Measurements from ENCODE around the gene MAP3K9.

MAP3K9 gene

DNA sequence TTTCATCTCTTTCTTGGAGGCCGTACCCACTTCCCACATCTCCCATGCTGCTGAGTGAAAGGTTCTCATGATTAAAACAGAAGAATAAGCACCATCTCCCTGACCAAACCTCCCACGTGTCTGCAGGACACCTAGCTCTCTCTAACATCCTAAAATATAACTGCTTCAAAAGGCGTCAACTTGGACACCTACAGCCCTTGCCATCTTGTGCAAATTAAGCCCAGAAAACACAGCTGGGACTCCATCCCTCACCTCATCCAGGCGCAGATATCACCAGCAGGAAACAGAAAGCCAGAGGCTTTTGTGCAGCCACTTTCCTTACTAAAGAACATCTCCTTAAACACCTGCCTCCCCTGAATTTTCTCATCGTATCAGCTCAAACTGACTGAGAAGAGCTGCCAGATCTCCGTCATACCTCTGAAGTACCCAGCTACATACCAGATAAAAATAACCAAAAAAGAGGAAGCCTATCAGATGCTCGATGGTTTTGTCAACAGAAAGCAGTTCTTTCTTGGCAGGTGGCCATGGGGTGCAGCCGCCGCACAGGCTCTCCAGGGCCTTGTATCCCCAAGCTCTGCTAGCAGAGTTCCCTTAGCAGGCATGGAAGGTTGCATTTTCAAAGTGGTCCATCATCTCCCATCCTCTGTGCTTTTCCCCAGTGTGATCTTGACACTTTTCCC lies 28.8 kb downstream of the MAP3K9 start:
- no peak for DNase-seq

DNA sequence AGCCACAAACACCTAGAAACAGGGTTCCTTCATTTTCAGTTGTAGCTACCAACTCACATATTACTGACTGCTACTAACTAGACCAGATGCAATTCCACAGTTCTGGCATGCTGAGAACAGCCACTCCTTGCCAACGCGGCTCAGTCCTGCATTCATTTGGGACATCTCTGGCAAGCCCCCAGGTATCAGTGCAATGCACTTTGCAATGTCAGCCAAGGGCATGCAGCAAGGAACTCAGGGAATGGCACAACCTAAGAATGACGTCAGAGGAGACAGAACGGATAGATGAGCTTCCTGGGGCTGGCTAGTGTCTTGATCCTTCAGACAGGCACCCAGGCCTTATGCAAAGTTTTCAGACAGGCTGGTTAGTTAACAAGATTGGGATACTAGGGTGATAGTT lies 29.6 kb downstream of the MAP3K9 start:
- DNase-seq, result no peak

DNA sequence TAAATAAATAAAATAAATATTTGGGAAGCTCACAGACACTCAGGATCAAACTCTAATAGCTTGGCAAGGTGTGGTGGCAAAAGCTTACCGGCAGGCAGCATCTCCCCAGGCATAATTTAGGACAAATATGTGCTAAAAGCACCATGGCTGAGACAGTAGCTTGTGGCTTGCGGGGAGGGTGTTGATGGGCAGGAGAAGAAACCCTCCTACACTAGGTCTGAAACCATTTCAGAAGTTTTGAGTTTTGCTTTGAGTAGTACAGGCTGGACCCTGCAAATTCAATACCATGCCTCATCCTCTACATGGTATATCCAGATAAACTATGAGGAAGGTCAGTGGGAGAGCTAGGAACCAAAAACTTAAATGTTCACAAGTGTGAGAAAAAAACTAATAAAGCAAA lies 33.1 kb downstream of the MAP3K9 start:
- no peak for DNase-seq

DNA sequence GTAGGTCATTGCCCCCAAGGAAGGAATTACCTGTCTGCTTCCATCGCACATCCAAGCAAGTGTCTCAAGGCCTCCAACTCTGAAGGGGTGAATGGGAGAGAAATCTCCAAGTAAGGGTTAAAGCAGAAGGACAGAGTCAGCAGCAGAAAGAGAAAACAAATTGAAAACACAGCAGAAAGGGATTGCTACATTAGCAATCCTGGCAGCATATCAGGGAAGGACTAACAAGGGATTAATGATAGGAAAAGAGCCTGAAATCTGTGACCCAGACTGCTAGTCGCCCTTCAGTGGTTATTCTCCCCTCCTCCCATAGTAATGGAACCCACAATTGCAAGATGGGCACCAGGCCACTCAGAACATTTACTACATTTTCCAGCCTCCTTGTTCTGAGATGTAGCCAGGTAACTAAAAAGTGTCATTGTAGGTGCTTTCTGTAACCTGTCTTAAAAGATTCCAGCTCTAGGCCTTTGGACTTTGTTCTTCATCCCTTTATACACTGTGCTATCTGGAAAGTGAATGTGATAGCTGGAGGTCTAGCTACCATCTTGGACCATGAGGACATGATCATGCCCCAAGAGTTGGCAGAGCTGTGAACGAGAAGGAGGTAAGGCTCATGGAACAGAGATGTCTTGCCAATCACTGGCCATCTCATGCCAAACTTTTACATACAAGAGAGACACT lies 36.0 kb downstream of the MAP3K9 start:
- DNase-seq, result no peak

DNA sequence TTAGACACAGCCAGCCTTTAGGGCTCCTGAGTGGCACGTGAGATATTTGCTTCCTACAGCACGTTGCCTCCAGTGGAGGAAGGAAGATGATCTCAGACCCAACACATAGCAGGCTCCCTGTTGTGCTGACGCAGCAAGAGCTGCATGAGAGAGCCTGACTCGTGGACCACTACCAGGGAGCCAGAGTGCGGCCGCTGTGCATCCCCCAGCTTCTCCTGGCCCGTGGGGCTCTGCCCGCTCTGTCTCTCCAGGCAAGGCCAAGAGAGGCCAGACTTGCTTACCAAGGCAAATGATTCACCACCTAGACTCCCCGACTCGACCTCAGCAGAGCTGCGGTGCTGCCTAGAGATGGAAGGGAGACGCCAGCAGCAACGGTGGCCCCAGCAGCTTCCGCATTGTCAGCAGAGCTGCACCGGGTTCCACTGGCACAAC lies 37.5 kb downstream of the MAP3K9 start:
- DNase-seq, result no peak

DNA sequence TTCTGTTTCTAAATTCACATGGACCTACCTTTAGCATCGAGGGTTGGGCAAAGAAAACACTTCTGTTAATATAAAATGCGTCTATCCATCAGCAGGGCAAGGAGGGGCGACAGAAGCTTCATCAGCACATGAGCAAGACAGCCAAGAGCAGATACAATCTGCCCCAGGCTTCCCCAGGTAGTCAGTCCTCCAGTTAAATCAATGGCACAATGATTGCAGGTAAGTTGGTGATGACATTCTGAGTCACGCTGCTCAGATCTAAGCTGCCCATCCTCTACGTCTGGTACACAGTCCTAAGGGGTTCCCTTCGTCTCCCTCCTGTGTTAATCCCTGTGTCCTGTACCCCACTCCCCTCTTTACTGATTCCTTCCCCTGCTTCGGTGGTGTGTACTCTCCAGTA lies 38.8 kb downstream of the MAP3K9 start:
- DNase-seq, result no peak

DNA sequence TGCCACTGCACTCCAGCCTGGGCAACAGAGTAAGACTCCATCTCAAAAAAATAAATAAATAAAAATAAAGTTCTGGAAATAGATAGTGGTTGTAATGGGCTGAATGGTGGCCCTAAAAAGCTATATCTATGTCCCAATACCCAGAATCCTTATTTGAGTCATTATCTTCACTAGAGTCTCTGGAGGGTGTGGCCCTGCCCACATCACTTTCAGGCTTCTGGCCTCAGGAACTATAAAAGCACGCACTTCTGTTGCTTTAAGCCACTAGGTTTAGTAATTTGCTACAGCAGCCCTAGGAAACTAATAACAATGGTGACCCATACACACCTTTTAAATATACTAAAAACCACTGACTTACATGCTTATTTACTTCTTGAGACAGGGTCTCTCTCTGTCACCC lies 49.9 kb downstream of the MAP3K9 start:
- no peak for DNase-seq

DNA sequence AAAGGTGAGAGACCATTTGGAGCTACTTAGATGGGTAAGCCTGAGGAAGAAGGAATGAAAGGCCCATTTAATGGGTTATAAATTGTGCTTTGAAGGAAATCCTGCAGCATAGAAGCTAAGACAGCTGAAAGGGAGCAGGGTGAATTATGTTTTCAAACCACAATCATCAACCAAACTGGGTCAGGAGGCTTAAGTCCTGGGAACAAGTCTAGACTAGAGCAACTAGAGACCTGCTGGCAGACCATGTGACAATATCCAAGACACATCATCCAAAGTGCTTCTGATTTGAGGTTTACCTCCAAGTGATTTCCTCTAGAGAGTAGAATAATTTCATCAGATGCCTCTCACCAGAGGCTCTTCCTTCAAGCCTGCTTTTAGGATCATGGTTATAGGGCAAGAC lies 53.7 kb downstream of the MAP3K9 start:
- no peak for DNase-seq

DNA sequence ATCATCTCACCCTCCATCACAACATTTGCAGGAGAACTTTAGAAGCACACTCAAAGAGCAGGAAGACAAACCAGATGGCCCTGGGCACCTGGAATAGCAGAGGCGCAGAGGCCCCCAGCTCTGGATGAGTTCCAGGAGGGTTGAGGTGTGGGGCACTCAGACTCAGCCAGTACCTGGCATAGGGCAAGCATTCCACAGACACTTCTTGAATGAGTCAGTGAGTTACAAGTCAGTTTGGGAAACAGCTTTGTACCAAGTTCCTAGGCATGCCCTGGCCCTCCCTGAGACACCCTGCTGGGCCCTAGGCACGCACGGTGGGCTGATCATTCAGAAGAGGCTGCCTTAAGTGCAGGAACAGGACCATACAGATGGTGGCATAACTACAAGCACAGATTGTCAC lies 54.3 kb downstream of the MAP3K9 start:
- DNase-seq, result no peak

DNA sequence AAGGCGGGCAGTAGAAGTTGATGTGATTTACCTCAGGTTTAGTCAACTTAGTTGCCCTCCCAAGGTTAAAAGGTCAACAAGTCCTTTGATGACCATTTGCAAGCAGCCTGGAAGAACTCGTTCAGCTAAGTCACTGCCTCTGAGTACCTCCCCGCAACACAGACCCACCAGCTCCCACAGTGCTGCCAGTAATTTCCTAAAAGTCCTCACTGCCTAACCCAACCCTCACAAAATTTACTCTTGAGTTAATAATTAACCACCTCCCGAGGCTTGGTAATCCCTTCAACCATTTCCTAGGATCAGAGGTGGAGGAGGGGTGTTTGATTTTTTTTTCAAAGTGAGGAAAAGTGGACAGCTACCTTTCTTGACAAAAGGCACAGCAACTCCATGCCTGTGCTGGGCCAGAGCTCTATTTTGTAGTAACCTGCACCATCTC lies 55.8 kb downstream of the MAP3K9 start:
- no peak for DNase-seq

DNA sequence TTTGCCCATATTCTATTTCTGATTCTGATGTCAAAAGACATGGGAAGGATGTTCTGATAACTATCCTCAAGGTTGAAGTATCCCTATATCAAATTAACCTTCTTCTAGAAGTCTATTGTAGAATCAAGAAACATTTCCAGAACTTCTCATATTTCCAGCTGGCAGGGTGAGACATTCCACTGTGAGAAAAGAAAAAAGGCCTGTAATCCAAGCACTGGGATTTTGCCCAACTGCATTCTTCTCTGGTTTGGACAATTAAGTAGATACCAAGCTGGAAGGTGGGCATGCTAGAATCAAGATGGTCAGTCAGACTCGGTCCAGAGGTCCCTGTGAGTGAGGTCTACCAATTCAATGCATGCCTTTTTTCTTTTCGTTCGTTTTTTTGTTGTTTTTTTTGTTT lies 60.9 kb downstream of the MAP3K9 start:
- no peak for DNase-seq

DNA sequence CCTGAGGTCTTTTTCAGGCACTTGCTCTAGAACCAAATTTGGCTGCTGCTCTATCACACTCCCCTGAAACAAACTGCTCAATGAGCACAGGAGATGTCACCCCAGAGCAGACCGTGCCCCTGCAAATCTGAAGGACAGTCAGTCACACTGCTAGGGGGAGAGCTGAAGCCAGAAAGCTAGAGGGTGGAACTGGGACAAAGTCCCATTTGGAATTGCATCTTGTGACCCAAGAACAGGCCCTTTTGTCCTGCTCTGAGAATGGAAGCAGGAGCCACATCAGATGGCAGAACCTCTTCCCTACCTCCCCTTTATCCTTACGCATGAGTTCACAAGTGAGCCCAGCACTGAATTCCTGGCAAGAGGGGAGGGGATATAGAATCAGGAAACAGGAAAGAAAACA lies 64.7 kb downstream of the MAP3K9 start:
- DNase-seq, result no peak

DNA sequence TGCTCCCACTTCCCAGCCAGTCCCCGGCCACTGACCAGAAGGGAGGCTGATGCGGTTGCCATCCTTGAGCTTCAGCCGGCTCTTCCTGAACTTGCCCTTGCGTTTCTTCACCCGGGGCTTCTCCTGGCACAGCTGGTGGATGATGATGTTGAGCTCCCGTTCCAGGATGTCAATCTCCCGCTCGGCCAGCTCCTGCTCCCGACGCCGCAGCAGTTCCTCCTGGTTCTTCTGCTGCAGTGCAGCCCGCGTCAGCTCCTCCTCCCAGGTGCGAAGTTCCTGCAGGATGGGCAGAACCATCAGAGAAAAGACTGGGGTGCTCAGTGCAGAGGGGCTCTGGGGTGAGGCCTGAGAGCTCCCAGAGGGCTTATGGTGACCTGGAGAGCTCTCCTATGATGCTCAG lies 67.0 kb downstream of the MAP3K9 start:
- no peak for DNase-seq

DNA sequence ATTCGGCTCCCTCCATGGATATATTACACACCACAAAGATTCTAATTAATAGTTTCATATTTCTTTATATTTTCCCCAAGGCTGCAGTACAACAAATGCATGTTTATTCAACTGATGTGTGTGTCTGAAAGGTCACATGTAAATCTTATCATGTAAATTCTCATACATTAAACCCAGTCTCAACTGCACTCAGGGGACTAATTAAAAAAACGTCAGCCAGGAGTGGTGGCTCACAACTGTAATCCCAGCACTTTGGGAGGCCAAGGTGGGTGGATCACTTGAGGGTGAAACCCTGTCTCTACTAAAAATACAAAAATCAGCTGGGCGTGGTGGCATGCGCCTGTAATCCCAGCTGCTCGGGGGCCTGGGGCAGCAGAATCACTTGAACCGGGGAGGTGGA lies 67.8 kb downstream of the MAP3K9 start:
- DNase-seq, result no peak

DNA sequence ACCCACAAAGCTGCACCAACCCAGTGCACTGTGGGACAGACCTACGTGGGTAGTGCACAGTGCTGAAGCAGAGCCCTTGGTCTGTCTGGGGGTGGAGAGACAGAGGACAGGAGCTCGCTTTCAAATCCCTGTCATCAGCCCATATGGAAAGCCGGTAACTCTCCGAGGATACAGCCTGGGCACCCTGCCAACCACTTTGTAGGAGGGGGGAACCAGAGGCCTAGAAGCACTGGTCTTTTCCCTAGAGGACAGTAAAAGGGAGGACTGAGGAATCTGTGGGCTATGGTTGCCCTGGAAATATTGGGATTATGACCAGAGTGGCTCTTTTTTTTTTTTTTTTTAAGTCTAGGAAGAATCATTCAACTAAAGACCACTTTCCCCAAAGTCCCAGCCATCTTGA lies 74.3 kb downstream of the MAP3K9 start:
- DNase-seq, result no peak

DNA sequence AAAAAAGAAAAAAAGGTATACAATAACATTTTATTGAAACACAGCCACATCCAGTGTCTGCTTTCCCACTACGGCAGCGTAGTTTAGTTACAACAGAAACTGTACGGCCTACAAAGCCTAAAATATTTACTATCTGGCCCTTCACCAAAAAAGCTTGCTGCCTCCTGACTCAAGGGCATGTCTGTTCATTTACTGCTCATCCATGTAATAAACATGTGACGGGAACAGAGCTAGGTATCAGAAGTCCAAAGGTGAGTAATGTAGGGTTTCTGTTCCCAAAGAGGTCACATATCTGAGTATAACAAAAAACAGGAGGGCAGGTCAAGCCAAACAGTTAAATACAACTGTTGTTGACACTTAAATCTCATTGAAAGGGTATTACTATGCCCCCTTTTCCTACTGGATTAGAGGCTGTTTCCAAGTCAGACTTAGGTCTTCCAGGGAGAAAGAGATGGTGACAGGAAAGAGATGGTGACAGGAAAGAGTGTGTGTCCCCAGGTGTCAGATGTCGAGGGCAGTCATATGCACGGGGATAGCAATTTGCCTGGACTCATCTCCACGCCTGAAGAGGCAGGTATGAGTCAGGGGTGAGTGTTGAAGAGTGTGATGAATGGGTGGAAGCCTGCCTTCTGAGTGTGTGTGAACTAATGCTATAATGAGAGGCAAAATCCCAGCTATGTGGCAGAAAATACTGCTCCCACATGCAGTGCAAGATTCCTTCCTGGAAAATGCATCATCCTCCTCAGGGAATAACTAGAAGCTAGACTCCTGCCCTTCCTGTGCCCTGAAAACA lies 77.7 kb downstream of the MAP3K9 start:
- no peak for DNase-seq

DNA sequence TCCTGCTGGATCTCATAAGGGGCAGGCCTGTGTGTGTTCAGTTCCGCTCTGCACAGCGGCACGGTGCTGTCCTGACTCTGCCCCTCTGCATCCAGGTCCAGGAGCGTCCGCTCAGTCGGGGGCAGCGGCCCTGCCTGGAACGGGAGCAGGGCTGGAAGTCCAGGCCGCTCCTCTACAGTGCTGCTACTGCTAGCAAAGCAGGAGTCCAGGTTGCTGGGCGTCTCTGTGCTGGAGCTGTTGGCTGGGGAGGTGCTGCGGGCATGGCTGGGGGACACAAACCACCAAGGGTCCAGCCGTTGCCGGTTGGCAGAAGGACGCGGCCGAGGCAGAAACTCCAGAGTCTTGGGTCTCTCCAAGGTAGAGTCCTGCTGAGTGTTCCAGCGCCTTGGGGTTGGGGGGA lies 78.9 kb downstream of the MAP3K9 start:
- no peak for DNase-seq

DNA sequence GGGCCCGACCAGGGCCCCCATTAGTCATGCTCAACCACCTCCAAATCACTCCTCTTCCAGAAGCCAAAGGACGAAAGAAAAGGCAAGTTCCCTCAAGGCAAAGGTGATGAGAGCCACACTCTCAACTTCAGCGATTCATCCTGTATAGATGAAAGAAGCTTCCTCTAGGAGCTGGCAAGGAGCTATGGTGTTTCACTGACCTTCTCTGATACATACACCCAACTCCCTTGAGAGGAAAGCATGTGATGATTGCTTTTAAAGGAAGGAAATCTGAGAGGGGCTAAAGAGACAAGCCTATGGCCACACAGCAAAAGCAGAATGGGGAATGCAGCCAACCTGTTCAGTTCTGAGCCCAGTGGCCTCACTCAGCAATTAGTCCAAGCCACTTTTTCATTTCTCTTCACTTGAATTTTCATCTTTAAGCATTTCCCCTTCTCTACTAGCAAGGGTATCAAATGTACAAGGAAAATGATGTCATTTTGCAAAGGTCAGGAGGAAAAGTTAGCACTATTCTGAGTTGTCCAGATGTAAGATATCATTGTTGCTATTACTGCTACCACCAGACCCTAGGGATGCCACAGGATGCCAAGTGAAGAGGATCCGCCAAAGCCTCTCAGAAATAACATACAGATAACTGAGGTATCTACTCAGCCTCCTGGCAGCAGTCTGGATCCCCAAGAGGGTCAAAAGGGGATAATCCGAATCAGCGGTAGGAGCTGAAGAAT lies 82.5 kb downstream of the MAP3K9 start:
- no peak for DNase-seq

DNA sequence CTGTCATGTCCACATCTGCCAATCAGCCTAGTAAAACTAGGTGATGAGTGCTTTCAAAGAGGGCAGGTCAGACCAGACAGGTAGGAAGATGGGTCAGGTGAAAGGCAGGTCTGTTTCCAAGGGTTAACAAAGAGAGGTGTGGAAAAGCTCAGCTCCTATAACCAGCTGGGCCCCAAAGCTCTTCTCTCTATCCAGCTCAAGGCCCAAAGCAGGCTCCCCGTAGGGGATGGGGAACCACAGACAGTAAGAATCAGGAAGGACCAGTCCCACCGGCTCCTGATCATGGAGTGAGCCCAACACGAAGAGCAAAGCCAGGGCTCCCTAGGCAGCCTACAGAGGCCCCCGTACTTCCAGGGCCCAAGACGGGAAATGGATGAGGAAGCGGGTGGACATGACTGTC lies 84.4 kb downstream of the MAP3K9 start:
- DNase-seq, result no peak

DNA sequence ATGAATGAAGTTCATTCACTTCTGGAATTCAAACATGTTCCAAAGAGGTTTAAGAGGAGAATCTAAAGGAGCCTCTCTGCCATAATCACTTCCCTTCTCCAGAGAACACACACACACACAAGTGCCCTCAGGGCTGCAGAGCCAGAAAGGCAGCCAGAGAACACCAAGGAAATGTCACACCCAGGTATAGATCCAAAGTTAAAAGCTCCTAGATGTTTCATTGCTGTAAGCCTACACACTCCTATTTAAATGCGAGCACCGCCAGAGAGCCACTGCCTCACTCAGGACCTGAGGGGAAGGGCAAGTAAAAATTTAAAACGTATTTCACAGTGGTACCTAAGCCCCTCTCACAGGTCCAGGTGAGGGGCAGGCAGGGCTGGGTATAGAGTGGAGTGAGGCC lies 85.2 kb downstream of the MAP3K9 start:
- no peak for DNase-seq

DNA sequence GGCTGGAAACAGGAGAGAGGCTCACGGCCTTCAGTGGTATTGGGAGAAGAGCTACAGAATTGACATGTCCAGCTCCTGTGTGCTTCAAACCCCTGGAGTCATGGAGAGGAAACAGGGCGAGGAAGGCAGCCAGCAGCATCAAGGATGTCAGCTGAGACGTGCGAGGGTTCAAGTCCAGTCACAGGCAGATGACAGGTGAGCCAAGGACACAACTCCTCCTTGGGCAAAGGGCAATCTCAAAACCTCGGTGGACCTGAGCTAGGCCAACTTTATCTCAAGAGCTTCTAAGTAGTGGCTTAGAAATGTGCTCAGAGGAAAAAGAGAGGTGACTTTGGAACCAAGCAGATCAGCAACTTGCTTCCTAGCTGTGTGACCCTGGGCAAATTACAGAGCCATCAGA lies 86.0 kb downstream of the MAP3K9 start:
- no peak for DNase-seq

DNA sequence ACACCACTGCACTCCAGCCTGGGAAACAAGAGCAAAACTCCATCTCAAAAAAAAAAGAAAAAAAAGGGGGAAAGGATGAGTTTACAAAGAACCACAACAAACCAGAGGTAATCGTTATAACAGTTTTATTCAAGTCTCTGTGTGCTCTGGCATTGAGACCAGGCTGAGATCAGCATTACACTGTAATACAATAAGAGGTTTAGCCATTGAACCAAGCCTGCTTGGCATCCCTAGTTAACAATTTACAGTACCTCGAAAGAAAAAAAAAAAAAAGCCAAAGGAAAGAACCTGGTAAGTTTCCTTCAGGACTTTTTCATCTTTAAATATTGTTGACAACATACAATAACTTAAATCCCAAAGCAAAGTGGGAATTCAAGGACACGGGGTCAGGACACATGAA lies 86.9 kb downstream of the MAP3K9 start:
- no peak for DNase-seq

DNA sequence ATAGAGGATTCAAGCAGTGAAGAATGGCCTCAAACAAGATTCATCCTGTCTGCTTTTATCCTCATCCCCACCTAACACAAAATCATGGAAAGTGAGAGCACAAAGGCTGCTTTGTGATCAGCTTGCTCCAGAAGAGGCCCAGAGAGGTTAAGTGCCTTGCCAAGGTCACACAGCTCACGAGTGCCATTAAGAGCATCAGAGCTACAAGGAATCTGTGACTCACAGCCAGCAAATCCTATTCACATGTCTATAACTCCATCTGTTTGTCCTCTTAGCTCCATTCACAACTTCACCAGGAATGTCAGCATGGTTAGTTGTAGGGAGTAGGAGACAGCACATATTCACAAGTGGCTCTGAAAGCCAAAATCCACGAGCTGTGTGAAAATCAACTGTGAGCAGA lies 87.8 kb downstream of the MAP3K9 start:
- no peak for DNase-seq

Measured in stimulated activated CD4-positive, alpha-beta T cell treated with anti-CD3 and anti-CD28 coated beads, Interleukin-2, amount 100 ng/mL, for 48 hours (primary cell).